Muscle of arm (tissue), 12 donors: ENCODE measurements around the gene CD300E. TPM values are rescaled to one million over a fixed set of nuclear protein-coding genes. Genes with fewer than 3 reads are reported as not detected.
A peak's percentile ranks its signal among the peaks of the same experiment; 100 is the strongest.
"Not testable (repeated sequence)": the region's sequence is repeated elsewhere in the genome, so short reads cannot be mapped to it uniquely, and the experiment has no call there.

Experiments
- DNase-seq: peaks from one replicate; pipeline ENCODE4 v3.0.0-alpha.2; 2013
- polyA plus RNA-seq, 12 donors: library from polyadenylated mRNA; unstranded; fragments of 120-200 nt; gene quantifications; one replicate each; pipeline ENCODE4 v1.2.1, GENCODE V29; 2013; ENCODE audit not compliant: insufficient read length in 12 of 12

The CD300E gene
- polyA plus RNA-seq, 12 donors, result 0.13 to 0.68 (median 0.30) TPM; not detected in 2

DNA sequence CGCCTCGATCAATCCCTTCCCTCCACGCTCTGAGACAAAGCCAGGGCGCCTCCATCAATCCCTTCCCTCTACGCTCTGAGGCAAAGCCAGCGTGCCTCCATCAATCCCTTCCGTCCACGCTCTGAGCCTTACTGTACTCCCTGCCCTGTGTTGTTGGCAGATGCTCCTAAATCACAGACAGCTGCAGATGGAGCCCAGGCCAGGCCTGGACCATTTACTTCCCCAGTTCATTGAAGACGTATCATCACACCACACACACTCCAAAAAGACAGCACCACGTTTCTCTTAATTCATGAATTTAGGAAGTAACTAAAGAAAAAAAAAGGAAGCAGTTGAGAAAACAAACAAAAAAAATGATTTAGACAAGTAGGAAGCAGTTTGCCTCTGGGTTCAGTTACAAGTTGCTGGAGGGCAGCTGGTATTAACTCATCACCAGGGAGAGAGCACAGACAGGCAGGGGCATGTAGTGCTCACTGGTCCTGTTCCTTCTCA, 24.0 kb downstream of the CD300E start:
- no peak for DNase-seq

DNA sequence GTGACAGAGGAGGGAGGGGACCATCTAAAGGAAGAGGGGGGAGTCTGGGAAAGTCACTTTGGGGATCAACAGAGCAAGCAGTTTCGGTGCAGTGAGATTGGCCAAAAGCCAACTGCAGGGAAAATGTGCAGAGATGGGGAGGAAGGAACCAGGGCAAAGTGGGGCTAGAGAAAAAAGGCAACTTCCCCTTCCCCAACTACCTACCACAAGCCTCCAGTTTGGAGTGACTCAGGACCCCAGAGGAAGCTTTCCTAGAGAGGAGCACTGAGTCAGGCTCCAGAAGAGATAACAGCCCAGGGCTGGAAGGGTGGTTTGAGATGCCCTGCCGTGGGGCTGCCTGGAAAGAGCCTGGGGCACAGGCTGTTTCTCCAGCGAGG, 24.5 kb downstream of the CD300E start:
- no peak for DNase-seq

GRCh38 chr17:74598346-74599022, 25.1 kb downstream of the CD300E start:
- no peak for DNase-seq

- no peak for DNase-seq
Measured at GRCh38 chr17:74597069-74597790, 26.3 kb downstream of the CD300E start.

- no peak for DNase-seq
Measured at GRCh38 chr17:74595037-74595750, 28.3 kb downstream of the CD300E start.

- DNase-seq, result no peak
Measured at GRCh38 chr17:74592087-74592990, 31.2 kb downstream of the CD300E start, which contains the start of gene CD300LD. Gene CD300LD (minus strand): TSS chr17:74592283. CDS start chr17:74592202, 81 bp downstream.

GRCh38 chr17:74591503-74591902, 32.0 kb downstream of the CD300E start:
- DNase-seq, result no peak

- DNase-seq, result no peak
Measured at GRCh38 chr17:74585711-74586110, 37.8 kb downstream of the CD300E start.

GRCh38 chr17:74584292-74585060, 39.1 kb downstream of the CD300E start:
- no peak for DNase-seq

DNA sequence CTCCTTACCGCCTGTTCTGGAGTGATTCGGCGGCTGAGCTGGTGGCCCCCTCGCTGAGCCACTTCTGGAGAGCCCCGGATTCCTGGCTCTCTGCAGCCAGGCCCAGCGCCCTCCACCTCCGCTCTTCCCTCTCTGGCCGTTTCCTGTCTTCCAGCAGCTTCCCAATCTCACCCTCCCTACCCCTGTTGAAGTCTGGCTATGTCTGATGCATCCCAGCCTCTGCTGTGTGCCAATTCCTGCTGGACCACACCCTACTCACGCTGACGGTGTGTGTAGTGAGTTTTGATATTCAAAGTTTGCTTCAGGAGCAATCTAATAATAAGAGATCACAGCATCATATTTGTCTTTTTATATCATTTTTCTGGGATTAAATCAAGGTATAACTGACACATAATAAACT, 40.9 kb downstream of the CD300E start:
- DNase-seq, result no peak

- DNase-seq, result no peak
Measured at GRCh38 chr17:74579900-74580299, 43.6 kb downstream of the CD300E start.

GRCh38 chr17:74578979-74579378, 44.6 kb downstream of the CD300E start:
- no peak for DNase-seq

GRCh38 chr17:74574489-74575142, 48.9 kb downstream of the CD300E start:
- no peak for DNase-seq

GRCh38 chr17:74573635-74574034, 49.9 kb downstream of the CD300E start:
- not testable (repeated sequence) for DNase-seq

DNA sequence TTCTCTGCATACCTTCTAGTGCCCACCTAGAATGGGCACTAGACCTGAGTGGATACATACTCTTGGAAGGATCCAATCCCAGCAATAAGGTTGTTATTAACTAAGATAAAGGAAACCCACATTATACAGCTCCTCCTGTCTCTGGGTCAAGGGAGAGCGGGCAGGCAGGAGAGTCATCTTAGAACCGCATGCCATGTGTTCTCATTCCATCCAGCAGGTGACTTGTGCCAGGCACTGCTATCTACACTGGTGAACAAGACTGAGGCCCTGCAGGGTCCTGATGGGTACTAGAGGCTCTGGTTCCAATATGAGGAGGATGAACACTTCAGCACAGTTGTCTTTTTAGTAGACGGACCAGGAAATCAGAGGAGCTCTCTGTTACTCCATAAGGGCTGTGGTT, 50.4 kb downstream of the CD300E start:
- DNase-seq, result no peak

- no peak for DNase-seq
Measured at GRCh38 chr17:74571621-74572270, 51.8 kb downstream of the CD300E start.

DNA sequence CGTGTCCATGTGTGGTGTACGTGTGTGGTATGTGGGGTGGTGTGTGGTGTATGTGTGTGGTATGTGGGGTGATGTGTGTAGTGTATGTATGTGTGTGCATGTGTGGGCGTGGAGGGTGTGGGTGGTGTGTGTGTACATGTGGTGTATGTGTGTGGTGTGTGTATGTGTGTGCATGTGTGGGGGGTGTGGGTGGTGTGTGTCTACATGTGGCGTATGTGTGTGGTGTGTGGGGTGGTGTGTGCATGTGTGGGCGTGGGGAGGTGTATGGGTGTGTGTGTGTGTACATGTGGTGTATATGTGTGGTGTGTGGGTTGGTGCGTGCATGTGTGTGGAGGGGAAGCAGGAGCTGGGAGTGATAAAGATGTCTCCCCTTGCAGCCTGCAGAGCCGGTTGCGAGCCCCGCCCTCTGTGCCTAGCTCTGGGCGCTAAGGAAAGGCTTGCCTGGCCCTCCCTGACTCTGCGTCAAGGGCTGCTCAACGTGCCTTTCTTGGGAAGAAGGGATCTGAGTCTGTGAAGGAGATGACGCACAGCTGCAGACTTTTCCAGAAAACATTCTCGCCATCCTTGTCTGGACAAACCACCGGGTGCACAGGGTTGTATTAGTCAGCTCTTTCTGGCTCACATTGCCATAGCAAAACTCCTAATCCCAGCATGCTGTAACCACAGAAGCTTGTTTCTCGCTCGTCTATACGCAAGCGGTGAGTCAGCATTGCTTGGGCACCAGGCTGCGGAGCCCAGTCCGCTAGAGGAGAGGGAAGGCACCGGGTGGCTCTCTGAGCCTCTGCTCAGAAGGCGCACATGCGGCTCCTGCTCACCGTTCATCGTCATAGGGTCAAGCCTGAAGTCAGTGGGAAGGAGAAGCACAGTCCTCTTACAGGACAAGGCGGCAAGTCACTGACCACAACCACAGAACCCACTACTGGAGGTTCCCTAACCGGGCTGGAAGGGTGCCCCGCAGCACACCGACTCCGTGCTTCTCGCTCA, 54.2 kb downstream of the CD300E start:
- DNase-seq, result peak; percentile 11
